Retinal pigment epithelial cell (primary cell): ENCODE measurements around the gene B4GALT4.

Source experiments
- DNase-seq: peaks from one replicate; pipeline ENCODE4 v3.0.0-alpha.2; 2010; ENCODE audit warnings: low read depth
- H3K4me3 ChIP-seq: 2 replicates; pipeline ENCODE4 v1.5.1; 2011; ENCODE audit warnings: mild to moderate bottlenecking, low read length, control low read depth, moderate library complexity
- CTCF ChIP-seq: conservative IDR thresholded peaks from 2 replicates; pipeline ENCODE4 v1.5.1; 2011; ENCODE audit warnings: low read depth, low read length, control low read depth, inconsistent platforms

B4GALT4 gene

GRCh38 chr3:119235151-119235550, 5.5 kb downstream of the B4GALT4 start:
- H3K4me3 ChIP-seq: no peak overlapping the region
- DNase-seq: no peak
- TF ChIP-seq CTCF: no peak

GRCh38 chr3:119234610-119235009, 6.1 kb downstream of the B4GALT4 start:
- no peak for DNase-seq

GRCh38 chr3:119230745-119231144, 9.9 kb downstream of the B4GALT4 start:
- no peak overlapping the region for H3K4me3 ChIP-seq
- no peak for DNase-seq
- TF ChIP-seq CTCF: no peak

More at GRCh38 chr3:119234610-119235009, 6.1 kb downstream of the B4GALT4 start:
- no peak overlapping the region for H3K4me3 ChIP-seq
- no peak for TF ChIP-seq CTCF

- no peak overlapping the region for H3K4me3 ChIP-seq
- no peak for DNase-seq
- TF ChIP-seq CTCF: no peak
Measured at GRCh38 chr3:119230071-119230470, 10.6 kb downstream of the B4GALT4 start.

- no peak overlapping the region for H3K4me3 ChIP-seq
- no peak for TF ChIP-seq CTCF
- no peak for DNase-seq
Measured at GRCh38 chr3:119229190-119229589, 11.5 kb downstream of the B4GALT4 start.

GRCh38 chr3:119228373-119229145, 12.1 kb downstream of the B4GALT4 start:
- TF ChIP-seq CTCF: no peak
- DNase-seq: no peak
- H3K4me3 ChIP-seq: no peak overlapping the region
